ENCODE data around the gene SPATA24. TPM values are rescaled to one million over a fixed set of nuclear protein-coding genes. Genes with fewer than 3 reads are reported as not detected.

SPATA24 gene
- polyA plus RNA-seq, 2 of the 4 experiments (the other 2 are of a cell fraction) = 5.7 to 6.9 TPM

GRCh38 chr5:139374909-139375308, 29.0 kb downstream of the SPATA24 start:
- DNase-seq (ENCODE audit: low read depth in 1 of 2, low spot score in 1 of 2) = no peak
- WGBS (ENCODE audit: missing lambda C conversion rate) = 65% methylated on average over 2 of the region's 2 CpGs
- ChIA-PET POLR2A (interaction anchor here (1.4 kb wide), 1 partner anchor 13 kb away, joined by 3 read pairs; no protein-coding TSS in a partner anchor), CTCF (interaction anchor here (0.9 to 3.8 kb wide), 5 partner anchors 11 to 34 kb away, joined by 3 to 17 read pairs (median 3); partner anchors contain the start of gene PAIP2)
- ATAC-seq = 0 out of 6 replicates have a peak, but pooled peaks have one; percentile 2 to 10
- no peaks in the 10 kb centered on the region for H3K9me3 ChIP-seq
- peak overlapping the region; percentile 57; the same call in 1 of the 3 replicates for H3K4me2 ChIP-seq
- no peak for FAIRE-seq
- peaks cover 29% of the 10 kb centered on the region for H3K4me1 ChIP-seq
- no peak for TF ChIP-seq CHD4 (IDR thresholded peaks at IDR 0.05; ENCODE audit: borderline replicate concordance)
- TF ChIP-seq NPAS2 (CRISPR knock-in tag; IDR thresholded peaks at IDR 0.05; ENCODE audit: borderline replicate concordance) = no peak
- TF ChIP-seq EP300 (IDR thresholded peaks at IDR 0.05) = no peak
- TF ChIP-seq POLR2A (IDR thresholded peaks at IDR 0.05; ENCODE audit: low read length) = no peak
- no peak for TF ChIP-seq RNF2 (IDR thresholded peaks at IDR 0.05; ENCODE audit: borderline replicate concordance, low read depth)
- TF ChIP-seq ELK1 (IDR thresholded peaks at IDR 0.05; ENCODE audit: low read depth, low read length) = no peak
- TF ChIP-seq RCOR1 (IDR thresholded peaks at IDR 0.05; ENCODE audit: low read depth, low read length) = no peak
- no peak overlapping the region for H3K4me3 ChIP-seq
- H3K27ac ChIP-seq = peak overlapping the region; percentile 25 to 73; a peak in 4 of 6 replicates

GRCh38 chr5:139371482-139372435, 32.1 kb downstream of the SPATA24 start:
- Histone ChIP-seq H3K9me3 (no peaks in the 10 kb centered on the region), H3K27ac (no peak overlapping the region), H3K4me2 (no peak overlapping the region), H3K4me1 (peaks cover 29% of the 10 kb centered on the region), H3K4me3 (no peak overlapping the region)
- CTCF ChIA-PET = interaction anchor here (1.2 to 3.6 kb wide), 5 partner anchors 14 to 111 kb away, joined by 3 to 13 read pairs (median 3); partner anchors contain the start of gene PAIP2
- ATAC-seq (no peak), FAIRE-seq (no peak), DNase-seq (ENCODE audit: low read depth in 1 of 2, low spot score in 1 of 2) (no peak)
- TF ChIP-seq NFE2L2 (conservative IDR thresholded peaks at IDR 0.05; ENCODE audit: low read length) = no peak
- no peak for TF ChIP-seq MAFK (IDR thresholded peaks at IDR 0.05; ENCODE audit: partially characterized antibody)
- no peak for TF ChIP-seq NPAS2 (CRISPR knock-in tag; IDR thresholded peaks at IDR 0.05; ENCODE audit: borderline replicate concordance)
- no peak for TF ChIP-seq ZSCAN20 (CRISPR knock-in tag; IDR thresholded peaks at IDR 0.05)
- no peak for TF ChIP-seq ATOH8 (CRISPR knock-in tag; IDR thresholded peaks at IDR 0.05; ENCODE audit: low read depth)
- TF ChIP-seq NR3C1 (IDR thresholded peaks at IDR 0.05) = no peak
- TF ChIP-seq HDAC2 (IDR thresholded peaks at IDR 0.05) = no peak
- TF ChIP-seq TFCP2L1 (CRISPR knock-in tag; IDR thresholded peaks at IDR 0.05) = no peak
- no peak for TF ChIP-seq CHD2 (IDR thresholded peaks at IDR 0.05; ENCODE audit: low read length, partially characterized antibody)
- TF ChIP-seq PBX3 (IDR thresholded peaks at IDR 0.05) = no peak
- no peak for TF ChIP-seq POLR2A (IDR thresholded peaks at IDR 0.05; ENCODE audit: low read length)
- TF ChIP-seq RAD21 (conservative IDR thresholded peaks at IDR 0.05 in 1 of 2, IDR thresholded peaks at IDR 0.05 in 1 of 2) = no peak
- TF ChIP-seq KDM5A (IDR thresholded peaks at IDR 0.05) = no peak
- no peak for TF ChIP-seq RCOR1 (IDR thresholded peaks at IDR 0.05; ENCODE audit: low read depth, low read length)
- no peak for TF ChIP-seq KDM1A (IDR thresholded peaks at IDR 0.05; ENCODE audit: low read depth)
- no peak for TF ChIP-seq HOXB5 (CRISPR knock-in tag; IDR thresholded peaks at IDR 0.05)
- TF ChIP-seq ESRRA (IDR thresholded peaks at IDR 0.05; ENCODE audit: borderline replicate concordance, low read length) = no peak
- TF ChIP-seq CEBPB (IDR thresholded peaks at IDR 0.05) = no peak
- no peak for TF ChIP-seq HOXB13 (CRISPR knock-in tag; IDR thresholded peaks at IDR 0.05; ENCODE audit: low read depth)
- no peak for TF ChIP-seq HMGXB4 (CRISPR knock-in tag; IDR thresholded peaks at IDR 0.05; ENCODE audit: borderline replicate concordance)
- POLR2A ChIA-PET = interaction anchor here (1.0 kb wide), 1 partner anchor 31 kb away, joined by 3 read pairs; the partner anchor contains the start of gene PAIP2
- 87% methylated on average over 7 of the region's 7 CpGs for WGBS (ENCODE audit: missing lambda C conversion rate)
